ENCODE results near the gene CUTC.
"Not testable (repeated sequence)": the region's sequence is repeated elsewhere in the genome, so short reads cannot be mapped to it uniquely, and the experiment has no call there.

Gene CUTC

GRCh38 chr10:99743841-99744240 lies 11.8 kb downstream of the CUTC start:
- DNase-seq = no peak

GRCh38 chr10:99746166-99746565 lies 14.1 kb downstream of the CUTC start:
- not testable (repeated sequence) for DNase-seq

GRCh38 chr10:99748823-99749451 lies 16.9 kb downstream of the CUTC start:
- DNase-seq = no peak

GRCh38 chr10:99750641-99751040 lies 18.6 kb downstream of the CUTC start:
- DNase-seq = no peak

- no peak for DNase-seq
These were observed 22.6 kb downstream of the CUTC start for GRCh38 chr10:99754670-99755069.

GRCh38 chr10:99756159-99756558 lies 24.1 kb downstream of the CUTC start:
- DNase-seq = no peak

GRCh38 chr10:99758211-99758891 lies 26.3 kb downstream of the CUTC start:
- DNase-seq = no peak

GRCh38 chr10:99760321-99760720 lies 28.3 kb downstream of the CUTC start:
- DNase-seq = no peak

- no peak for DNase-seq
These were observed 29.3 kb downstream of the CUTC start for GRCh38 chr10:99761365-99761764.

- no peak for DNase-seq
These were observed 33.8 kb downstream of the CUTC start for GRCh38 chr10:99765672-99766301.

- DNase-seq = no peak
These were observed 34.3 kb downstream of the CUTC start for GRCh38 chr10:99766302-99766681.

GRCh38 chr10:99767901-99768300 lies 35.9 kb downstream of the CUTC start:
- no peak for DNase-seq

GRCh38 chr10:99768556-99768955 lies 36.5 kb downstream of the CUTC start:
- no peak for DNase-seq

GRCh38 chr10:99769706-99770105 lies 37.7 kb downstream of the CUTC start:
- DNase-seq = no peak

- DNase-seq = no peak
These were observed 38.5 kb downstream of the CUTC start for GRCh38 chr10:99770408-99771045.

GRCh38 chr10:99775850-99776249 lies 43.8 kb downstream of the CUTC start:
- no peak for DNase-seq

- DNase-seq = no peak
These were observed 46.1 kb downstream of the CUTC start for GRCh38 chr10:99777918-99778714.

GRCh38 chr10:99779335-99779734 lies 47.3 kb downstream of the CUTC start:
- DNase-seq = no peak

- DNase-seq = no peak
These were observed 49.8 kb downstream of the CUTC start for GRCh38 chr10:99781734-99782429.

- no peak for DNase-seq
These were observed 50.6 kb downstream of the CUTC start, which contains the start of gene ABCC2 for GRCh38 chr10:99782447-99783286. Gene ABCC2 (plus strand): TSS chr10:99782640. CDS start chr10:99782845, 205 bp downstream.

GRCh38 chr10:99784016-99784726 lies 52.1 kb downstream of the CUTC start:
- DNase-seq = no peak

Measured in NCI-H1092 treated with DMSO at 0.1 percent for 48 hours (cell line).